IMR-90 (cell line): ENCODE measurements around the gene LDHD.

ENCODE experiments used
- CTCF ChIP-seq: conservative IDR thresholded peaks from 2 replicates; pipeline ENCODE4 v1.5.1; 2012; ENCODE audit warnings: mild to moderate bottlenecking, low read depth, low read length, improper control_type of control experiment
- FOS ChIP-seq: fragments of 150-350 bp; IDR thresholded peaks from 2 replicates; pipeline ENCODE4 v1.6.1; 2016; ENCODE audit warnings: low read depth, low read length
- MXI1 ChIP-seq: IDR thresholded peaks from 2 replicates; pipeline ENCODE4 v1.6.1; 2012; ENCODE audit warnings: low read depth, mild to moderate bottlenecking, low read length, moderate library complexity, borderline replicate concordance
- RAD21 ChIP-seq: IDR thresholded peaks from 2 replicates; pipeline ENCODE4 v1.6.1; 2012; ENCODE audit warnings: low read length, improper control_type of control experiment

GRCh38 chr16:75131081-75131480 lies 14.5 kb upstream of the LDHD start:
- TF ChIP-seq RAD21 (no peak), CTCF (no peak), MXI1 (no peak), FOS (no peak)
